Motor neuron (in vitro differentiated cells): ENCODE measurements around the gene C1orf105. TPM values are rescaled to one million over a fixed set of nuclear protein-coding genes. Genes with fewer than 3 reads are reported as not detected.

Source experiments
- ATAC-seq, 8 experiments: fragments of 200-7000 bp; cut with Tn5 transposase; replicated peaks in 6 of 8; 2 replicates each; pipeline ENCODE4 v1.8.0; 2021; ENCODE audit warnings: mild to moderate bottlenecking in 8 of 8, moderate library complexity in 8 of 8
- H3K27ac ChIP-seq, 2 donors: fragments of 250-450 bp; sonication (Bioruptor Pico); 2 replicates each; pipeline ENCODE4 v1.9.0; 2021; ENCODE audit warnings: antibody characterized with exemption in 2 of 2, mild to moderate bottlenecking in 2 of 2, moderate library complexity in 1 of 2
- H3K4me1 ChIP-seq, 2 donors: fragments of 250-450 bp; sonication (Bioruptor Pico); replicated peaks in 1 of 2; 2 replicates each; pipeline ENCODE4 v1.6.1; 2021; ENCODE audit warnings: antibody characterized with exemption in 2 of 2, mild to moderate bottlenecking in 2 of 2, moderate library complexity in 1 of 2
- H3K4me3 ChIP-seq, 5 donors: fragments of 250-450 bp; sonication (Bioruptor Pico); 2 replicates each; pipeline ENCODE4 v1.9.0; 2021; ENCODE audit warnings: antibody characterized with exemption in 5 of 5, mild to moderate bottlenecking in 5 of 5, moderate library complexity in 4 of 5
- whole genome bisulfite sequencing, 10 experiments: fragments of 450-650 bp; shearing (Covaris generic); methylation state at CpG; one replicate each; pipeline ENCODE4 v1.0.0; 2022; 5-methylcytosine and 5-hydroxymethylcytosine counted together
- in situ Hi-C, 9 experiments: fragments of 400-800 bp; cut with MboI; loops; one replicate each; pipeline ENCODE4 v1.15.0; 2021; ENCODE audit warnings: low sequenced_read_pairs in 9 of 9, low pct_unique_long_range_greater_than_20kb in 2 of 9; ENCODE audit not compliant: unreplicated experiment in 9 of 9
- total RNA-seq, 8 experiments: library from RNA; unstranded; fragments of 300-600 nt; gene quantifications; 2 replicates each; pipeline versions ENCODE4 v1.2.3 to v1.2.4, GENCODE V29; 2022

Gene C1orf105
- total RNA-seq, 8 experiments from 2014 or later = 0.66 TPM; not detected in 7

DNA sequence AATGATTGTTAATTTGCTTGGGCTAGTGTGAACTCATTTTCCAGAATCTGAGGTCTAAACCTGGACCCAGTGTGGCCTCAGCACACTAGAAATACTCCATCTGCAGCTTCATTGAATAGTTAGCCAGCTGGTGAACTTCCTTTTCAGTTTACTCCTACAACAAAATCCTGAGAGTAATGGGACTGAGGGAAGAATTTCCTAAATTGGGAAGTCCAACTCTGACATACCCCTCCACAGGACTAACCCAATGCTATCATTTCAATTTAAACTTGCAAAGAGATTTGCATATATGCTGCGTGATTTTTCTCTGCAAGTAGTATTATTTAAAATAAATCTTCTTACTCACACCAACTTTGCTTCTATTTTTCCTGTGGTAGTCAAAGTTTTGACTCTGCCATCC, 51.2 kb downstream of the C1orf105 start:
- H3K27ac ChIP-seq = no peak overlapping the region
- no peak overlapping the region for H3K4me3 ChIP-seq
- ATAC-seq = no peak
- in situ Hi-C loops = loop anchor here in 3 of 9 experiments (25.0 kb wide), 2 partner anchors 216 to 241 kb away; no protein-coding TSS in a partner anchor
- H3K4me1 ChIP-seq = no peaks in the 10 kb centered on the region
- 56 to 100% (median 83%) methylated on average over 1 of the region's 1 CpG; no CpG with 5 or more reads in 1 of the 10 experiments for WGBS, 10 experiments

- WGBS, 10 experiments = 0 to 100% (median 78%) methylated on average over 1 of the region's 1 CpG; no CpG with 5 or more reads in 3 of the 10 experiments
- no peaks in the 10 kb centered on the region for H3K4me1 ChIP-seq
- no peak for ATAC-seq
- H3K27ac ChIP-seq = no peak overlapping the region
- H3K4me3 ChIP-seq = no peak overlapping the region
- in situ Hi-C loops = loop anchor here in 3 of 9 experiments (25.0 kb wide), 2 partner anchors 215 to 240 kb away; no protein-coding TSS in a partner anchor
Measured at GRCh38 chr1:172472495-172472894, 52.0 kb downstream of the C1orf105 start.

GRCh38 chr1:172473302-172473701, 52.8 kb downstream of the C1orf105 start:
- 50 to 100% (median 97%) methylated on average over 2 to 3 of the region's 3 CpGs; no CpG with 5 or more reads in 1 of the 10 experiments for WGBS, 10 experiments
- no peak for ATAC-seq
- Histone ChIP-seq H3K27ac (no peak overlapping the region), H3K4me3 (no peak overlapping the region), H3K4me1 (no peaks in the 10 kb centered on the region)
- in situ Hi-C loops = loop anchor here in 3 of 9 experiments (25.0 kb wide), 2 partner anchors 214 to 239 kb away; no protein-coding TSS in a partner anchor

DNA sequence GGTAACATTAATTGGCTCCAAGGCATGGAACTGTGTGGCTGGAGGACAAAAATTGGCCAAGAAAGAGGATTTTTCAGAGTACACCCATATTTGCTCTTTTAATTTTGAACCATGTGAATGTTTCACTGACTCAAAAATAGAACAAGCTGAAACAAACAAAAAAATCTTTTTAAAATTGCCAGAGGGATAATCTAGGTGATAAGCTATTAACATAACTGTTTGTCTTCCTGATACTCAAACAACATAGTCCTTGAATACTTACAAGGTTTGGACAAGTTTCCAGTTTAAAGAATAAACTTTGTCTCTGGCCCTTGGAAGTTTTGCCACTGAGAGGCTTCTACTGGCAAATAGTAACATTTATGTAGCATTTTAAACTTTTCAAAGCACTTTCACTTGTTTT, 53.4 kb downstream of the C1orf105 start:
- no peaks in the 10 kb centered on the region for H3K4me1 ChIP-seq
- H3K27ac ChIP-seq = no peak overlapping the region
- no peak overlapping the region for H3K4me3 ChIP-seq
- ATAC-seq = no peak
- in situ Hi-C loops = loop anchor here in 3 of 9 experiments (25.0 kb wide), 2 partner anchors 213 to 238 kb away; no protein-coding TSS in a partner anchor

- no peak overlapping the region for H3K27ac ChIP-seq
- in situ Hi-C loops = no loop called here
- no peaks in the 10 kb centered on the region for H3K4me1 ChIP-seq
- H3K4me3 ChIP-seq = no peak overlapping the region
- ATAC-seq = peak in 2 of 8 experiments; percentile 40 to 58
- WGBS, 10 experiments = 42 to 100% (median 84%) methylated on average over 1 to 4 of the region's 4 CpGs; no CpG with 5 or more reads in 1 of the 10 experiments
Measured at GRCh38 chr1:172476218-172476811, 55.8 kb downstream of the C1orf105 start.

DNA sequence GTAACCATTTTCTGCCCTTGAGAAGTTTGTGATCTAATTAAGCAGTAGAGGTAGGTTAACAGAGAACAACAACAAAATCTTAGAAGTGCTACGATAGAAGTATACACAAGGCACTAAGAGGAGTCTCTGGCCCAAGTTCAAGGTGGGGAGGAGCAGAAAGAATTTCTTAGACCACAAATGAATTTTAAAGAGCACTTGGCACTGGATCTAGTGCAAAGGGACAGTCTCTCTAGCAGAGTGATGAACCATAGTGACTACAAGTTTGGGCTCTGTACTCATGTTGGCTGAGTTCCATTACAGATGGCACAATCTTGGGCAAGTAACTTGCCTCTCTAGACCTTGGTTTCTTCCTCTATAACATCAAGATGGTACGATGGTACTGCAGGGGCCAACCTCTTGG, 56.7 kb downstream of the C1orf105 start:
- ATAC-seq = no peak
- in situ Hi-C loops = no loop called here
- no peaks in the 10 kb centered on the region for H3K4me1 ChIP-seq
- 33 to 100% (median 75%) methylated on average over 1 to 2 of the region's 2 CpGs; no CpG with 5 or more reads in 3 of the 10 experiments for WGBS, 10 experiments
- H3K4me3 ChIP-seq = no peak overlapping the region
- H3K27ac ChIP-seq = no peak overlapping the region

GRCh38 chr1:172477741-172478140, 57.3 kb downstream of the C1orf105 start:
- in situ Hi-C loops = no loop called here
- H3K4me1 ChIP-seq = no peaks in the 10 kb centered on the region
- no peak overlapping the region for H3K4me3 ChIP-seq
- H3K27ac ChIP-seq = no peak overlapping the region
- WGBS, 10 experiments = 75 to 100% (median 100%) methylated on average over 1 of the region's 1 CpG; no CpG with 5 or more reads in 5 of the 10 experiments
- no peak for ATAC-seq

GRCh38 chr1:172478485-172478884, 58.0 kb downstream of the C1orf105 start:
- no peak for ATAC-seq
- in situ Hi-C loops = no loop called here
- no peak overlapping the region for H3K4me3 ChIP-seq
- no peaks in the 10 kb centered on the region for H3K4me1 ChIP-seq
- no peak overlapping the region for H3K27ac ChIP-seq

GRCh38 chr1:172480431-172480830, 59.9 kb downstream of the C1orf105 start:
- H3K4me1 ChIP-seq = no peaks in the 10 kb centered on the region
- in situ Hi-C loops = no loop called here
- H3K27ac ChIP-seq = no peak overlapping the region
- H3K4me3 ChIP-seq = no peak overlapping the region
- no peak for ATAC-seq
- WGBS, 10 experiments = 20 to 85% (median 75%) methylated on average over 1 to 3 of the region's 3 CpGs; no CpG with 5 or more reads in 2 of the 10 experiments

DNA sequence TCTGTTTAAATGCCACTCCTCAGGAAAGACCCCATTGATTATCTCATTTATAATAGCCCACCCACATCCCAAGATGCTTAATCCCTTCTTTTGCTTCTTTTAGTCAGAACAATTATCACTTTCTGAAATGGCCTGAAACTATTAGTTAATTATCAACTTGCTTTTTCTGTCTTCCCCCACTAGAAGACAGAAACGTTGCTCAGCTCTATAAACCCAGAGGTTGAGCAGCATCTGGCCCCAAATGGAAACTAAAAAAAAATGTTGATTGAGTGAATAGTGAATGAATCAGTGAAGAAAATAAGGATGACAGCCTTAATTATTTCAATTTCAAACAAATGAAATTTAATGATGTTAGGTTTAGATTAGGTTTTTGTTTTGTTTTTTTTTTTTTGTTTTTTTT, 61.6 kb downstream of the C1orf105 start:
- ATAC-seq = no peak
- no peak overlapping the region for H3K4me3 ChIP-seq
- in situ Hi-C loops = no loop called here

GRCh38 chr1:172483448-172483847, 63.0 kb downstream of the C1orf105 start:
- no peak for ATAC-seq
- Histone ChIP-seq H3K4me1 (no peaks in the 10 kb centered on the region), H3K27ac (no peak overlapping the region), H3K4me3 (no peak overlapping the region)
- in situ Hi-C loops = no loop called here

More for the DNA sequence above, 61.6 kb downstream of the C1orf105 start:
- WGBS, 10 experiments = 0% methylated on average over 1 of the region's 1 CpG; no CpG with 5 or more reads in 9 of the 10 experiments
- Histone ChIP-seq H3K4me1 (no peaks in the 10 kb centered on the region), H3K27ac (no peak overlapping the region)

DNA sequence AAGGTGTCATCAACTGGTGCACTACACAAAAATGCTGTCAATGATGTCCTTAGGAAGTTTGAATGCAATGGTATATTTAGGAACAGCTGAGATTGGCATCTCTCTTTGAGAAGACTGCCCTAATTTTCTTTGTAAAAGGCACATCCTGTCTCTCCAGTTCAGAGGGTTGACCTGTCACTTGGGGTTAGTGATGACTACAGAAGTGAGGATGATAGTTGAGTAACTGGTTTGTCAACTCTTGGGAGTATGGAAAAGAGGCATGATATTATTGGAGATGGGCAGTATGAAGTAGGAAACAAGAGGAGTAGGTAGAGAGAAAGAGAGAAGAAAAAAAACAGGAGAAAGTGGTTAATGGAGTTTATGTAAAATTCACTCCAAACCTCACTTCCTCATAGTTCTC, 63.8 kb downstream of the C1orf105 start:
- in situ Hi-C loops = no loop called here
- Histone ChIP-seq H3K27ac (no peak overlapping the region), H3K4me3 (no peak overlapping the region), H3K4me1 (no peaks in the 10 kb centered on the region)
- no peak for ATAC-seq

GRCh38 chr1:172485626-172486025, 65.1 kb downstream of the C1orf105 start:
- H3K4me3 ChIP-seq = no peak overlapping the region
- no peak for ATAC-seq
- H3K4me1 ChIP-seq = no peaks in the 10 kb centered on the region
- no peak overlapping the region for H3K27ac ChIP-seq
- 25 to 86% (median 71%) methylated on average over 2 to 5 of the region's 5 CpGs; no CpG with 5 or more reads in 1 of the 10 experiments for WGBS, 10 experiments
- in situ Hi-C loops = no loop called here

DNA sequence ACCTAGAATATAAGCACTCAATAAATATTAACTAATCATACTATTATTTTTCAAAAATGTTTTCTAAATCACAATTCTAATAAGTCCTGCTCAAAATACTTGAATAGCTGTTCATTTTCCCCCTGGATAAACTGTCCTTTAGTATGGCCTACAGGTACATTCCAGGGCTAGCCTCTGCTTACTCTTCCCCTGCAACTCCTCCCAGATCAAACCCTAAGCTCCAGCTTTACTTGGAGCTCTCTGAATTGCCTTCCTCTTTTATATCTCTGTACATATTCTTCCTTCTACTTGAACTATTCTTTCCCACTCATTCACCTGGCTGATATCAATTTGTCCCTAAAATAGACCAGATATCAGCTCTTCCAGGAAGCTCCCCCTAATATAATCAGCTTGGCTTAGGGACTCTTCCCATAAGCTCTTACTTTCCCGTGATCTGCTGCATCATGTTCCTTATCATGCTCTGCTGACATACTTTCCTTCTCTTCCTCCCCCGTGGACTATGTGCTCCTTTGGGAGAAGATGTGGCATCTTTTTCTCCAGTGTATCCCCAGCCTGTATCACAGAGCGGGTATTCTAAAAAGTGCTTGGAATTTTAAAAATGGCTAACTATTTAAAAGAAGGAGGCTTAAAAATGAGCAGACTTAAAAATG, 66.4 kb downstream of the C1orf105 start:
- no peak overlapping the region for H3K4me3 ChIP-seq
- in situ Hi-C loops = no loop called here
- WGBS, 10 experiments = 21 to 100% (median 77%) methylated on average over 1 to 3 of the region's 3 CpGs; no CpG with 5 or more reads in 1 of the 10 experiments
- no peaks in the 10 kb centered on the region for H3K4me1 ChIP-seq
- ATAC-seq = no peak
- no peak overlapping the region for H3K27ac ChIP-seq
